DOHH2 (cell line): ENCODE results near the gene MAB21L1.

ENCODE experiments used
- CTCF ChIP-seq: fragments of 200-600 bp; sonication (generic); IDR thresholded peaks from one replicate; pipeline ENCODE4 v1.5.1; 2014; ENCODE audit warnings: antibody characterized with exemption, mild to moderate bottlenecking, low read depth, low read length; ENCODE audit not compliant: poor library complexity, severe bottlenecking
- EZH2phosphoT487 ChIP-seq: fragments of 200-600 bp; sonication (generic); IDR thresholded peaks from 2 replicates; pipeline ENCODE4 v1.6.1; 2017; ENCODE audit warnings: borderline replicate concordance, mild to moderate bottlenecking, antibody characterized with exemption, low read length, moderate library complexity, mixed read lengths

GRCh38 chr13:35524171-35524570 lies 47.7 kb upstream of the MAB21L1 start:
- no peak for TF ChIP-seq CTCF
- TF ChIP-seq EZH2phosphoT487: no peak
